Airway epithelial cell (primary cell): ENCODE measurements around the gene LIPN. TPM values are rescaled to one million over a fixed set of nuclear protein-coding genes. Genes with fewer than 3 reads are reported as not detected.

Experiments
- total RNA-seq: library from RNA; depleted of rRNA; stranded (reverse); fragments of >200 nt; gene quantifications from 2 replicates; pipeline ENCODE4 v1.2.3, GENCODE V29; 2015

The LIPN gene, protein sequence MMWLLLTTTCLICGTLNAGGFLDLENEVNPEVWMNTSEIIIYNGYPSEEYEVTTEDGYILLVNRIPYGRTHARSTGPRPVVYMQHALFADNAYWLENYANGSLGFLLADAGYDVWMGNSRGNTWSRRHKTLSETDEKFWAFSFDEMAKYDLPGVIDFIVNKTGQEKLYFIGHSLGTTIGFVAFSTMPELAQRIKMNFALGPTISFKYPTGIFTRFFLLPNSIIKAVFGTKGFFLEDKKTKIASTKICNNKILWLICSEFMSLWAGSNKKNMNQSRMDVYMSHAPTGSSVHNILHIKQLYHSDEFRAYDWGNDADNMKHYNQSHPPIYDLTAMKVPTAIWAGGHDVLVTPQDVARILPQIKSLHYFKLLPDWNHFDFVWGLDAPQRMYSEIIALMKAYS
- 0.42 and 0.93 TPM in 2 replicates for total RNA-seq

DNA sequence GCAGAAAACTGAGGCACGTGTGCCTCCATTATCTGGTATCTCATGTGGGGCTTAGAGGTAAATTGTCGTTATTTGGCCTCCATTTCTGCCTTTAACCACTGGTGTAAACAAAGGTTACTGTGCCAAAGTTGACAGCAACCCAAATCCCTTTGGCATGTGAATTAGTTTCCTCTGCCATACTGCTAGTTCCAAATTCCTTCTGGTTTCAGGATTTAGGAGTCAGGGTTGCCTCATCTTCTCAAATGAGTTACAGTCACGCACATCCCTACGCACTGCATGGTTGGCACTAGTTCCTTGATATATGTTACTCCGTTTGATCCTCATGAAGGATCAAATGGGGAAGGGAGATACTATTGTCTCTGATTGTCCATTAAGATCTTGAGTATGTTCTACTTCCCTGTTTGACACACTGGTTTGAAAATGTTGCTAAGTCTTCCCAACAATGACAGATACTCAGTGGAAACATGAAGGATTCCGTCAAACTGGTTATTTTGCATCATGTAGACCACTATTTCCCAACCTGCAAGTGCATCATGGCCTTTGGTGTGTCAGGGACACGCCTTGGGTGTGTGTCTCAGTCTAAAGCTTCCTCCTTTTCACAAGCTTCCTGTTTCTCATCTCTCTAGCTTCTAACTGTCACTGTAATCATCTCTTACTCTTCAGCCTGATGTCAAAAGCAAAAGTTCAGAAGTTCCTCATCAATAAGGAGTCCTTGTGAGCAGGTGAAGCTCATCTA is at the start of gene LIPN:
Gene LIPN, plus strand, starts transcription at position 655 of the 736 bp plus-strand sequence. CDS start 1,386 bp downstream, outside the sequence.

DNA sequence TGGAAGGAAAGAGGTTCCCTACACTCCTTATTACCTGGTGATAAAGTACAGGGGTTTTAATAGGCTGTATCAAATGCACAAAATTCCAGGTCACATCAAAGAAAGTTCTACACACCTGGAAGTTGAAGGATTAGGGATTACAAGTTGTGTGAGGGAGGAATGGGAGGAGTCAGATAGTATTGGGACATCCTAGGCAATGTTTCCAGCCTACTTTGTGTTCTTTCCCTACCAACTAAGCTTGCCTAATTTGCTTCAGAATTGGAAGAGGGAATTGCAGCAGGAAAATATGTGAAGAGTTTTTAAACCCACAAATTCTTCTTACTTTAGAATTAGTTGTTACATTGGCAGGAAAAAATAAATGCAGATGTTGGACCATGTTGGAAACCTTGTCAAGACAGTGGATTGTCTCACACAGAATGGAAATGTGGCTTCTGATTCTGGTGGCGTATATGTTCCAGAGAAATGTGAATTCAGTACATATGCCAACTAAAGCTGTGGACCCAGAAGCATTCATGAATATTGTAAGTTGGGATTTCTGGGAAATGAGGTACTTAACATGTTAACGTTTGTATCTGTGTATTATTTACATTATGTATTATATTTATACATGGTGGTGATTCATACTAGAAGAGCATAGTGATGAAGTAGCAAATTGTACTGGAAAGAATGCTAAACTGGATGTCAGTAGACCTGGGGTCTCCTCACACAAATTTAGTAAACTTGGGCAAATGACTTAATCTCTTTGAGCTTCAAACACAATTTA is 42.9 kb downstream of the LIPN start, which contains the start of gene LIPM:
Gene LIPM, plus strand, starts transcription at position 208 of the 763 bp plus-strand sequence. Its CDS starts 167 bp downstream, at position 375.

Other genes with a start within 250 kb of the LIPN start
- 7.3 and 9.0 TPM in 2 replicates for gene RNLS, start 176.7 kb upstream of the LIPN start, total RNA-seq
- not detected in 2 replicates for gene LIPJ, start 173.3 kb upstream of the LIPN start, total RNA-seq
- gene LIPF, start 95.6 kb upstream of the LIPN start, total RNA-seq, result not detected in 2 replicates
- 1.4 and 1.9 TPM in 2 replicates for gene LIPK, start 53.8 kb upstream of the LIPN start, total RNA-seq
- gene LIPM, start 42.7 kb downstream of the LIPN start, total RNA-seq, result 0.14 TPM in 1 of 2 replicates, not detected in the other
- gene ANKRD22, start 91.8 kb downstream of the LIPN start, total RNA-seq, result 11.2 and 15.9 TPM in 2 replicates
- gene STAMBPL1, start 120.2 kb downstream of the LIPN start, total RNA-seq, result 7.3 and 9.0 TPM in 2 replicates
- gene ACTA2, start 192.8 kb downstream of the LIPN start, total RNA-seq, result 19.7 and 20.5 TPM in 2 replicates
- 13.7 and 16.3 TPM in 2 replicates for gene FAS, start 230.8 kb downstream of the LIPN start, total RNA-seq